ENCODE data around the gene AMMECR1.

DNA sequence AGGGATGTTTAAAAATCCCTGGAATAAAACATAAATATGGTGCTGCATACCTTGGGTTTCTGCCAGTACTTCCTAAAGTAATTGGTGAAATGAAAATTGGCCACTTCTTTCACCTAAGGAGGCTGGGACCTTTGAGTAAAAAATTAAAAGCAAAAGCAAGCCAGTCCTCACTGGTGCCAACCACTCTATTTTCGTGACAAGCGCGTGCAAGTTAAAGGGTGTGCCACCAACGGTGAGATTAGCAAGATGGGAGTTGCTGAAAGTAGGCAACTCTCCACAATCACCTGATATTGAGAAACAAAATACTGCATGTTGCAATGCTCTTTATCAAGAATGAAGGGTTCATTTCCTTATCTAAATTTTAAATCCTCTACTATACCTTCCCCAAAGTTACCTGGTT is 21.1 kb upstream of the AMMECR1 start:
- TF ChIP-seq, protein P1, sequence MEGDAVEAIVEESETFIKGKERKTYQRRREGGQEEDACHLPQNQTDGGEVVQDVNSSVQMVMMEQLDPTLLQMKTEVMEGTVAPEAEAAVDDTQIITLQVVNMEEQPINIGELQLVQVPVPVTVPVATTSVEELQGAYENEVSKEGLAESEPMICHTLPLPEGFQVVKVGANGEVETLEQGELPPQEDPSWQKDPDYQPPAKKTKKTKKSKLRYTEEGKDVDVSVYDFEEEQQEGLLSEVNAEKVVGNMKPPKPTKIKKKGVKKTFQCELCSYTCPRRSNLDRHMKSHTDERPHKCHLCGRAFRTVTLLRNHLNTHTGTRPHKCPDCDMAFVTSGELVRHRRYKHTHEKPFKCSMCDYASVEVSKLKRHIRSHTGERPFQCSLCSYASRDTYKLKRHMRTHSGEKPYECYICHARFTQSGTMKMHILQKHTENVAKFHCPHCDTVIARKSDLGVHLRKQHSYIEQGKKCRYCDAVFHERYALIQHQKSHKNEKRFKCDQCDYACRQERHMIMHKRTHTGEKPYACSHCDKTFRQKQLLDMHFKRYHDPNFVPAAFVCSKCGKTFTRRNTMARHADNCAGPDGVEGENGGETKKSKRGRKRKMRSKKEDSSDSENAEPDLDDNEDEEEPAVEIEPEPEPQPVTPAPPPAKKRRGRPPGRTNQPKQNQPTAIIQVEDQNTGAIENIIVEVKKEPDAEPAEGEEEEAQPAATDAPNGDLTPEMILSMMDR (IDR thresholded peaks at IDR 0.05; ENCODE audit: low read depth, low read length) = no peak
- TF ChIP-seq POLR2A (IDR thresholded peaks at IDR 0.05; ENCODE audit: extremely low read depth, insufficient read length) = no peak
- TF ChIP-seq, protein P2, sequence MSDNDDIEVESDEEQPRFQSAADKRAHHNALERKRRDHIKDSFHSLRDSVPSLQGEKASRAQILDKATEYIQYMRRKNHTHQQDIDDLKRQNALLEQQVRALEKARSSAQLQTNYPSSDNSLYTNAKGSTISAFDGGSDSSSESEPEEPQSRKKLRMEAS (IDR thresholded peaks at IDR 0.05; ENCODE audit: low read depth, low read length) = no peak

Measured in NB4 (cell line).